HL-60 (cell line): ENCODE data around the gene HIPK2.

Experiments used
- CTCF ChIP-seq: IDR thresholded peaks from one replicate; pipeline ENCODE4 v1.5.1; 2011; ENCODE audit warnings: low read length, control low read depth, inconsistent platforms; ENCODE audit not compliant: insufficient read depth
- GABPA ChIP-seq: IDR thresholded peaks from 2 replicates; pipeline ENCODE4 v1.6.1; 2012; ENCODE audit warnings: low read depth
- POLR2AphosphoS5 ChIP-seq: IDR thresholded peaks from 2 replicates; pipeline ENCODE4 v1.6.1; 2012; ENCODE audit warnings: low read depth
- REST ChIP-seq: IDR thresholded peaks from 2 replicates; pipeline ENCODE4 v1.6.1; 2012; ENCODE audit warnings: low read depth; ENCODE audit not compliant: insufficient replicate concordance

- TF ChIP-seq CTCF (no peak), POLR2AphosphoS5 (no peak), GABPA (no peak), REST (no peak)
Observed at GRCh38 chr7:139798892-139799291, 21.1 kb upstream of the HIPK2 start.
